ENCODE results near the gene CCL15. TPM values are rescaled to one million over a fixed set of nuclear protein-coding genes. Genes with fewer than 3 reads are reported as not detected.

CCL15 gene
- total RNA-seq, 1 donor from 2014 or later: 1.3 TPM

GRCh38 chr17:35981908-35982330 lies 19.4 kb downstream of the CCL15 start:
- Histone ChIP-seq H3K4me1 (no peaks in the 10 kb centered on the region), H3K9me3 (no peaks in the 10 kb centered on the region), H3K27ac (no peak overlapping the region), H3K4me3 (no peak overlapping the region), H3K27me3 (no peaks in the 10 kb centered on the region), H3K36me3 (no peaks in the 10 kb centered on the region)
- ATAC-seq (no peak), DNase-seq (no peak)
- intact Hi-C loops (cut with DNase I): no loop called here
- TF ChIP-seq CTCF (IDR thresholded peaks at IDR 0.05): no peak

- no peak within 1 kb of the TSS for H3K27ac ChIP-seq
- no peak for TF ChIP-seq CTCF (IDR thresholded peaks at IDR 0.05)
- ATAC-seq (no peak), DNase-seq (no peak)
- intact Hi-C loops (cut with DNase I): no loop called here
- no peaks in the 10 kb centered on the region for H3K36me3 ChIP-seq
- no peaks in the 10 kb centered on the region for H3K4me1 ChIP-seq
- H3K9me3 ChIP-seq: no peaks in the 10 kb centered on the region
- no peaks in the 10 kb centered on the region for H3K27me3 ChIP-seq
- no peak within 1 kb of the TSS for H3K4me3 ChIP-seq
These were observed 20.1 kb downstream of the CCL15 start, which contains the start of gene CCL16 for GRCh38 chr17:35981246-35981645. Gene CCL16 (minus strand): TSS chr17:35981497. CDS start chr17:35981420, 77 bp downstream.

- no peak for TF ChIP-seq CTCF (IDR thresholded peaks at IDR 0.05)
- no peak for ATAC-seq
- Histone ChIP-seq H3K36me3 (no peaks in the 10 kb centered on the region), H3K4me1 (no peaks in the 10 kb centered on the region), H3K4me3 (no peak overlapping the region), H3K27ac (no peak overlapping the region), H3K9me3 (no peaks in the 10 kb centered on the region), H3K27me3 (no peaks in the 10 kb centered on the region)
- intact Hi-C loops (cut with DNase I): no loop called here
- DNase-seq: no peak
These were observed 23.0 kb downstream of the CCL15 start for GRCh38 chr17:35978346-35978745.

- intact Hi-C loops (cut with DNase I): no loop called here
- DNase-seq: no peak
- Histone ChIP-seq H3K4me1 (no peaks in the 10 kb centered on the region), H3K9me3 (no peaks in the 10 kb centered on the region), H3K36me3 (no peaks in the 10 kb centered on the region), H3K27ac (no peak overlapping the region), H3K27me3 (no peaks in the 10 kb centered on the region), H3K4me3 (no peak overlapping the region)
- no peak for TF ChIP-seq CTCF (IDR thresholded peaks at IDR 0.05)
- ATAC-seq: no peak
These were observed 23.8 kb downstream of the CCL15 start for GRCh38 chr17:35977509-35977908.

GRCh38 chr17:35973333-35974260 lies 27.8 kb downstream of the CCL15 start:
- TF ChIP-seq CTCF (IDR thresholded peaks at IDR 0.05): no peak
- Histone ChIP-seq H3K27me3 (no peaks in the 10 kb centered on the region), H3K4me3 (no peak overlapping the region), H3K27ac (peak overlapping the region; percentile 56), H3K4me1 (peaks cover 5% of the 10 kb centered on the region), H3K9me3 (no peaks in the 10 kb centered on the region), H3K36me3 (no peaks in the 10 kb centered on the region)
- intact Hi-C loops (cut with DNase I): no loop called here
- ATAC-seq (no peak), DNase-seq (no peak)

Measured in upper lobe of right lung (tissue), 1 donor.